Measurements from ENCODE around the gene OSTN. TPM values are rescaled to one million over a fixed set of nuclear protein-coding genes. Genes with fewer than 3 reads are reported as not detected.

Gene OSTN
- total RNA-seq, 1 experiment from 2014 or later, result not detected

DNA sequence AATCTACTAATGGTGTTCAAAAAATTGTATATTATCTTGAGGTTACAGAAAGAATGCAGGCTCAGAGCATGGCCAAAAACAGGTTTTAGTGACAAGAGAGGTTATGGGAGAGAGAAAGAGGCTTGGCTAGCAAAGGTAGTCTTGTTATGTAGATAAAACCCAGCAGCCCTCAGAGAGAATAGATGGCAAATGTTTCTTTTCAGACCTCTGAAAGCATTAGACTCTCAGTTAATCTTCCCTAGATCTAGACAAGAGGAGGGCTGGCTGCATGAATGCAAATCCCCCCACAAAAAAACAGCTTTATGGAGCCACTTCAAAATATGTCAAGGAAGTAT is 62.2 kb downstream of the OSTN start:
- peaks cover 4% of the 10 kb centered on the region; the same call in 1 of the 2 replicates for H3K4me1 ChIP-seq (ENCODE audit: control insufficient read depth, insufficient read depth, low read length)
- ATAC-seq (no peak), DNase-seq (ENCODE audit: low read depth, low spot score) (no peak)
- CTCF ChIA-PET, result no interaction called here
- no peak overlapping the region for H3K27ac ChIP-seq (ENCODE audit: low read length)
- no peaks in the 10 kb centered on the region for H3K27me3 ChIP-seq (ENCODE audit: control insufficient read depth, insufficient read depth, low read length)
- no peaks in the 10 kb centered on the region for H3K36me3 ChIP-seq (ENCODE audit: control insufficient read depth, insufficient read depth, low read length)
- H3K4me3 ChIP-seq (ENCODE audit: low read depth in 2 of 2, low read length in 2 of 2), result no peak overlapping the region
- TF ChIP-seq TCF7L2 (IDR thresholded peaks at IDR 0.05; ENCODE audit: low read depth, low read length) (no peak), SIN3A (IDR thresholded peaks at IDR 0.05; ENCODE audit: borderline replicate concordance, insufficient read depth, low read depth, low read length) (no peak), POLR2AphosphoS5 (IDR thresholded peaks at IDR 0.05; ENCODE audit: low read depth, low read length) (no peak)
- TF ChIP-seq, protein P1, sequence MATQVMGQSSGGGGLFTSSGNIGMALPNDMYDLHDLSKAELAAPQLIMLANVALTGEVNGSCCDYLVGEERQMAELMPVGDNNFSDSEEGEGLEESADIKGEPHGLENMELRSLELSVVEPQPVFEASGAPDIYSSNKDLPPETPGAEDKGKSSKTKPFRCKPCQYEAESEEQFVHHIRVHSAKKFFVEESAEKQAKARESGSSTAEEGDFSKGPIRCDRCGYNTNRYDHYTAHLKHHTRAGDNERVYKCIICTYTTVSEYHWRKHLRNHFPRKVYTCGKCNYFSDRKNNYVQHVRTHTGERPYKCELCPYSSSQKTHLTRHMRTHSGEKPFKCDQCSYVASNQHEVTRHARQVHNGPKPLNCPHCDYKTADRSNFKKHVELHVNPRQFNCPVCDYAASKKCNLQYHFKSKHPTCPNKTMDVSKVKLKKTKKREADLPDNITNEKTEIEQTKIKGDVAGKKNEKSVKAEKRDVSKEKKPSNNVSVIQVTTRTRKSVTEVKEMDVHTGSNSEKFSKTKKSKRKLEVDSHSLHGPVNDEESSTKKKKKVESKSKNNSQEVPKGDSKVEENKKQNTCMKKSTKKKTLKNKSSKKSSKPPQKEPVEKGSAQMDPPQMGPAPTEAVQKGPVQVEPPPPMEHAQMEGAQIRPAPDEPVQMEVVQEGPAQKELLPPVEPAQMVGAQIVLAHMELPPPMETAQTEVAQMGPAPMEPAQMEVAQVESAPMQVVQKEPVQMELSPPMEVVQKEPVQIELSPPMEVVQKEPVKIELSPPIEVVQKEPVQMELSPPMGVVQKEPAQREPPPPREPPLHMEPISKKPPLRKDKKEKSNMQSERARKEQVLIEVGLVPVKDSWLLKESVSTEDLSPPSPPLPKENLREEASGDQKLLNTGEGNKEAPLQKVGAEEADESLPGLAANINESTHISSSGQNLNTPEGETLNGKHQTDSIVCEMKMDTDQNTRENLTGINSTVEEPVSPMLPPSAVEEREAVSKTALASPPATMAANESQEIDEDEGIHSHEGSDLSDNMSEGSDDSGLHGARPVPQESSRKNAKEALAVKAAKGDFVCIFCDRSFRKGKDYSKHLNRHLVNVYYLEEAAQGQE (IDR thresholded peaks at IDR 0.05; ENCODE audit: insufficient read depth in 1 of 2, low read depth in 2 of 2, low read length in 1 of 2), result no peak
- TF ChIP-seq, protein P2, sequence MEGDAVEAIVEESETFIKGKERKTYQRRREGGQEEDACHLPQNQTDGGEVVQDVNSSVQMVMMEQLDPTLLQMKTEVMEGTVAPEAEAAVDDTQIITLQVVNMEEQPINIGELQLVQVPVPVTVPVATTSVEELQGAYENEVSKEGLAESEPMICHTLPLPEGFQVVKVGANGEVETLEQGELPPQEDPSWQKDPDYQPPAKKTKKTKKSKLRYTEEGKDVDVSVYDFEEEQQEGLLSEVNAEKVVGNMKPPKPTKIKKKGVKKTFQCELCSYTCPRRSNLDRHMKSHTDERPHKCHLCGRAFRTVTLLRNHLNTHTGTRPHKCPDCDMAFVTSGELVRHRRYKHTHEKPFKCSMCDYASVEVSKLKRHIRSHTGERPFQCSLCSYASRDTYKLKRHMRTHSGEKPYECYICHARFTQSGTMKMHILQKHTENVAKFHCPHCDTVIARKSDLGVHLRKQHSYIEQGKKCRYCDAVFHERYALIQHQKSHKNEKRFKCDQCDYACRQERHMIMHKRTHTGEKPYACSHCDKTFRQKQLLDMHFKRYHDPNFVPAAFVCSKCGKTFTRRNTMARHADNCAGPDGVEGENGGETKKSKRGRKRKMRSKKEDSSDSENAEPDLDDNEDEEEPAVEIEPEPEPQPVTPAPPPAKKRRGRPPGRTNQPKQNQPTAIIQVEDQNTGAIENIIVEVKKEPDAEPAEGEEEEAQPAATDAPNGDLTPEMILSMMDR (IDR thresholded peaks at IDR 0.05), result no peak
- H3K9me3 ChIP-seq (ENCODE audit: control insufficient read depth, insufficient read depth, low read depth, low read length), result no peaks in the 10 kb centered on the region
- in situ Hi-C loops (cut with HindIII; ENCODE audit: low pct_unique_long_range_greater_than_20kb, low sequenced_read_pairs) (no loop called here), intact Hi-C loops (cut with micrococcal nuclease; ENCODE audit: unreplicated experiment) (no loop called here)
- POLR2A ChIA-PET, result no interaction called here
- BruUV-seq (replicated peaks), result no TSS peak

DNA sequence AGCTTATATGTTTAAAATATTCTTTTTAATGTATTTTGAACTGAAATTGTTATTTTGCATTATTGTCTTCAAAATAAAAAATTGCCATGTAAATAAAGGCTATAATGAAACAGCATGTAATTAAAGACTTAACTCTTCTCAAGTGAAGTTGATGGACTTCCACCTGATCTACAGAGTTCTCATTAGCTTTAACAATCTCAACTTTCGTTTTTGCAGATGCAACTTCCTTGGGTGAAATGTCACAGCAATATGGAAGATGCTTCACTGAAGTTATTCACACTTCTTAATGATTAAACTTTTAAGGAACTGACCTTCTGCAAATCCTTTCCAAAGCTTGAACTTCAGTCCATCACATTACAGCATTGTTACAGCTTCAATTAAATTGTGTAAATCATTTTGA is 63.6 kb downstream of the OSTN start:
- no peak for DNase-seq (ENCODE audit: low read depth, low spot score)
- no peaks in the 10 kb centered on the region for H3K36me3 ChIP-seq (ENCODE audit: control insufficient read depth, insufficient read depth, low read length)
- H3K27ac ChIP-seq (ENCODE audit: low read length), result no peak overlapping the region
- ATAC-seq, result no peak
- BruUV-seq (replicated peaks), result no TSS peak
- no peak for TF ChIP-seq TCF7L2 (IDR thresholded peaks at IDR 0.05; ENCODE audit: low read depth, low read length)
- no peaks in the 10 kb centered on the region for H3K27me3 ChIP-seq (ENCODE audit: control insufficient read depth, insufficient read depth, low read length)
- H3K9me3 ChIP-seq (ENCODE audit: control insufficient read depth, insufficient read depth, low read depth, low read length), result no peaks in the 10 kb centered on the region
- H3K4me3 ChIP-seq (ENCODE audit: low read depth in 2 of 2, low read length in 2 of 2), result no peak overlapping the region
- in situ Hi-C loops (cut with HindIII; ENCODE audit: low pct_unique_long_range_greater_than_20kb, low sequenced_read_pairs), result no loop called here
- intact Hi-C loops (cut with micrococcal nuclease; ENCODE audit: unreplicated experiment), result no loop called here
- ChIA-PET POLR2A (no interaction called here), CTCF (no interaction called here)
- peaks cover 4% of the 10 kb centered on the region; the same call in 1 of the 2 replicates for H3K4me1 ChIP-seq (ENCODE audit: control insufficient read depth, insufficient read depth, low read length)

DNA sequence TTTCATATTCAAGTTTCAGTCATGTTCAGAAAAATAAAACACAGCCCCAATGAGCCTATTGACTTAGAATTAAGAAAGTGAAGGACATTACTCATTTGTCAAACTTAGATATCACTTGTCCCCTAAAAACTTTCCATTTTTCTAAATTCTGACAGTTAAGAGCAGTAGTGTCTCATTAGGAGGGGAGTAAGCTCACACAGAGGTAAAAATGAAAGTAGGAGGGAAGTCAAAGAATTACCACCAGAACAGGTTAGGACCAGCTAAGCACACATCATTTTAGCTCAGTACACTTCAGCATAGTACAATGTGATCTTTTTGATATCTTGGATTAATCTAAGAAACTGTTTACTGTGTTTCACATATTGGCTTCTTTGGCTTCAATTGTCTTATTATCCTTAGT is 64.3 kb downstream of the OSTN start:
- BruUV-seq (replicated peaks), result no TSS peak
- DNase-seq (ENCODE audit: low read depth, low spot score), result no peak
- ChIA-PET POLR2A (no interaction called here), CTCF (no interaction called here)
- Histone ChIP-seq H3K27ac (ENCODE audit: low read length) (no peak overlapping the region), H3K27me3 (ENCODE audit: control insufficient read depth, insufficient read depth, low read length) (no peaks in the 10 kb centered on the region), H3K9me3 (ENCODE audit: control insufficient read depth, insufficient read depth, low read depth, low read length) (no peaks in the 10 kb centered on the region), H3K36me3 (ENCODE audit: control insufficient read depth, insufficient read depth, low read length) (no peaks in the 10 kb centered on the region), H3K4me3 (ENCODE audit: low read depth in 2 of 2, low read length in 2 of 2) (no peak overlapping the region), H3K4me1 (ENCODE audit: control insufficient read depth, insufficient read depth, low read length) (peaks cover 4% of the 10 kb centered on the region; the same call in 1 of the 2 replicates)
- in situ Hi-C loops (cut with HindIII; ENCODE audit: low pct_unique_long_range_greater_than_20kb, low sequenced_read_pairs) (no loop called here), intact Hi-C loops (cut with micrococcal nuclease; ENCODE audit: unreplicated experiment) (no loop called here)
- ATAC-seq, result no peak
- TF ChIP-seq POLR2AphosphoS5 (IDR thresholded peaks at IDR 0.05; ENCODE audit: low read depth, low read length), result no peak
- TF ChIP-seq, protein P2 (IDR thresholded peaks at IDR 0.05), result no peak
- no peak for TF ChIP-seq TCF7L2 (IDR thresholded peaks at IDR 0.05; ENCODE audit: low read depth, low read length)
- TF ChIP-seq SIN3A (IDR thresholded peaks at IDR 0.05; ENCODE audit: borderline replicate concordance, insufficient read depth, low read depth, low read length), result no peak
- TF ChIP-seq, protein P1 (IDR thresholded peaks at IDR 0.05; ENCODE audit: insufficient read depth in 1 of 2, low read depth in 2 of 2, low read length in 1 of 2), result no peak
